Ishikawa (cell line): ENCODE measurements around the gene KIF27.

ENCODE experiments used
- CEBPB ChIP-seq: IDR thresholded peaks from 2 replicates; pipeline ENCODE4 v1.6.1; 2012
- CREB1 ChIP-seq: IDR thresholded peaks from 2 replicates; pipeline ENCODE4 v1.6.1; 2012; ENCODE audit warnings: low read depth
- FOXM1 ChIP-seq: IDR thresholded peaks from 2 replicates; pipeline ENCODE4 v1.6.1; 2012; ENCODE audit warnings: low read depth, borderline replicate concordance
- TAF1 ChIP-seq: IDR thresholded peaks from 2 replicates; pipeline ENCODE4 v1.6.1; 2012; ENCODE audit warnings: low read depth, mild to moderate bottlenecking
- ZBTB7A ChIP-seq: IDR thresholded peaks from 2 replicates; pipeline ENCODE4 v1.6.1; 2012; ENCODE audit warnings: low read depth
- TF ChIP-seq, protein P1 (sequence below): IDR thresholded peaks from 2 replicates; pipeline ENCODE4 v1.6.1; 2012; ENCODE audit warnings: low read depth, mild to moderate bottlenecking
- TF ChIP-seq, protein P2 (sequence below): IDR thresholded peaks from 2 replicates; pipeline ENCODE4 v1.6.1; 2012

DNA sequence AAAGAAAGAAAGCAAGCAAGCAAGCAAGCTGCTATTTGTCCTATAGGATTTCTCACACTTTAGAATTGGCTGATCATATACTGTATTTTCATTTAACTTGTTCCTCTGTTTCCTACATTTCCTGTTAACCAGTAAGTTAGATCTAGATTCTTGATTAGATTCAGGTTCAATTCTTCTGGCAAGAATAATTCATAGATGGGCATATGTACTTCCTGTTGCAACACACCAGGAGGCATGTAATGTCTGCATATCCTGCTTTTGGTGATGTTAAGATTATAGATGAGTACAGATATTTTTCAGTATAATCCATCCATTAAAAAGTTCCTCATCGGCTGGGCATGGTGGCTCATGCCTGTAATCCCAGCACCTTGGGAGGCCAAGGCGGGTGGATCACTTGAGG, 10.8 kb upstream of the KIF27 start:
- no peak for TF ChIP-seq FOXM1
- TF ChIP-seq, protein P1, sequence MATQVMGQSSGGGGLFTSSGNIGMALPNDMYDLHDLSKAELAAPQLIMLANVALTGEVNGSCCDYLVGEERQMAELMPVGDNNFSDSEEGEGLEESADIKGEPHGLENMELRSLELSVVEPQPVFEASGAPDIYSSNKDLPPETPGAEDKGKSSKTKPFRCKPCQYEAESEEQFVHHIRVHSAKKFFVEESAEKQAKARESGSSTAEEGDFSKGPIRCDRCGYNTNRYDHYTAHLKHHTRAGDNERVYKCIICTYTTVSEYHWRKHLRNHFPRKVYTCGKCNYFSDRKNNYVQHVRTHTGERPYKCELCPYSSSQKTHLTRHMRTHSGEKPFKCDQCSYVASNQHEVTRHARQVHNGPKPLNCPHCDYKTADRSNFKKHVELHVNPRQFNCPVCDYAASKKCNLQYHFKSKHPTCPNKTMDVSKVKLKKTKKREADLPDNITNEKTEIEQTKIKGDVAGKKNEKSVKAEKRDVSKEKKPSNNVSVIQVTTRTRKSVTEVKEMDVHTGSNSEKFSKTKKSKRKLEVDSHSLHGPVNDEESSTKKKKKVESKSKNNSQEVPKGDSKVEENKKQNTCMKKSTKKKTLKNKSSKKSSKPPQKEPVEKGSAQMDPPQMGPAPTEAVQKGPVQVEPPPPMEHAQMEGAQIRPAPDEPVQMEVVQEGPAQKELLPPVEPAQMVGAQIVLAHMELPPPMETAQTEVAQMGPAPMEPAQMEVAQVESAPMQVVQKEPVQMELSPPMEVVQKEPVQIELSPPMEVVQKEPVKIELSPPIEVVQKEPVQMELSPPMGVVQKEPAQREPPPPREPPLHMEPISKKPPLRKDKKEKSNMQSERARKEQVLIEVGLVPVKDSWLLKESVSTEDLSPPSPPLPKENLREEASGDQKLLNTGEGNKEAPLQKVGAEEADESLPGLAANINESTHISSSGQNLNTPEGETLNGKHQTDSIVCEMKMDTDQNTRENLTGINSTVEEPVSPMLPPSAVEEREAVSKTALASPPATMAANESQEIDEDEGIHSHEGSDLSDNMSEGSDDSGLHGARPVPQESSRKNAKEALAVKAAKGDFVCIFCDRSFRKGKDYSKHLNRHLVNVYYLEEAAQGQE = no peak
- TF ChIP-seq, protein P2, sequence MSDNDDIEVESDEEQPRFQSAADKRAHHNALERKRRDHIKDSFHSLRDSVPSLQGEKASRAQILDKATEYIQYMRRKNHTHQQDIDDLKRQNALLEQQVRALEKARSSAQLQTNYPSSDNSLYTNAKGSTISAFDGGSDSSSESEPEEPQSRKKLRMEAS = no peak
- TF ChIP-seq CEBPB = no peak
- no peak for TF ChIP-seq CREB1
- TF ChIP-seq TAF1 = no peak
- TF ChIP-seq ZBTB7A = no peak
